ENCODE results near the gene JHY. TPM values are rescaled to one million over a fixed set of nuclear protein-coding genes. Genes with fewer than 3 reads are reported as not detected.

The JHY gene
- total RNA-seq, 4 donors from 2014 or later = 10.8 to 22.5 (median 12.8) TPM

- no peak for TF ChIP-seq CTCF (IDR thresholded peaks at IDR 0.05; ENCODE audit: low read depth)
Observed at GRCh38 chr11:122861631-122862030, 20.9 kb upstream of the JHY start.

GRCh38 chr11:122862091-122862490 lies 20.5 kb upstream of the JHY start:
- TF ChIP-seq CTCF (IDR thresholded peaks at IDR 0.05; ENCODE audit: low read depth) = no peak

- TF ChIP-seq CTCF (IDR thresholded peaks at IDR 0.05; ENCODE audit: low read depth) = no peak
Observed at GRCh38 chr11:122863704-122864326, 18.7 kb upstream of the JHY start.

- TF ChIP-seq CTCF (IDR thresholded peaks at IDR 0.05; ENCODE audit: low read depth) = no peak
Observed at GRCh38 chr11:122864386-122865115, 18.0 kb upstream of the JHY start.

GRCh38 chr11:122869622-122870021 lies 12.9 kb upstream of the JHY start:
- TF ChIP-seq CTCF (IDR thresholded peaks at IDR 0.05; ENCODE audit: low read depth) = no peak

GRCh38 chr11:122871302-122871701 lies 11.3 kb upstream of the JHY start:
- TF ChIP-seq CTCF (IDR thresholded peaks at IDR 0.05; ENCODE audit: low read depth) = no peak

GRCh38 chr11:122872046-122872445 lies 10.5 kb upstream of the JHY start:
- TF ChIP-seq CTCF (IDR thresholded peaks at IDR 0.05; ENCODE audit: low read depth) = no peak

Measured in subcutaneous adipose tissue (tissue), 4 donors.